ENCODE results near the gene RPL3.

RPL3 gene

GRCh38 chr22:39282645-39283321 is 36.6 kb downstream of the RPL3 start:
- DNase-seq (ENCODE audit: low spot score) = no peak

- no peak for DNase-seq (ENCODE audit: low spot score)
Measured at GRCh38 chr22:39281126-39281525, 38.3 kb downstream of the RPL3 start.

- no peak for DNase-seq (ENCODE audit: low spot score)
Measured at GRCh38 chr22:39280250-39280649, 39.2 kb downstream of the RPL3 start.

GRCh38 chr22:39279170-39279850 is 40.1 kb downstream of the RPL3 start:
- no peak for DNase-seq (ENCODE audit: low spot score)

- DNase-seq (ENCODE audit: low spot score) = peak; percentile 73
Measured at GRCh38 chr22:39278040-39278439, 41.4 kb downstream of the RPL3 start.

- DNase-seq (ENCODE audit: low spot score) = peak; percentile 83
Measured at GRCh38 chr22:39277142-39277607, 42.2 kb downstream of the RPL3 start.

- DNase-seq (ENCODE audit: low spot score) = no peak
Measured at GRCh38 chr22:39276440-39277141, 42.8 kb downstream of the RPL3 start.

- DNase-seq (ENCODE audit: low spot score) = no peak
Measured at GRCh38 chr22:39275814-39276439, 43.5 kb downstream of the RPL3 start.

- no peak for DNase-seq (ENCODE audit: low spot score)
Measured at GRCh38 chr22:39273950-39274887, 45.2 kb downstream of the RPL3 start.

- DNase-seq (ENCODE audit: low spot score) = no peak
Measured at GRCh38 chr22:39270792-39271191, 48.6 kb downstream of the RPL3 start.

- DNase-seq (ENCODE audit: low spot score) = no peak
Measured at GRCh38 chr22:39270280-39270679, 49.1 kb downstream of the RPL3 start.

- no peak for DNase-seq (ENCODE audit: low spot score)
Measured at GRCh38 chr22:39269095-39269790, 50.2 kb downstream of the RPL3 start.

- DNase-seq (ENCODE audit: low spot score) = no peak
Measured at GRCh38 chr22:39268645-39269044, 50.8 kb downstream of the RPL3 start.

GRCh38 chr22:39267974-39268373 is 51.4 kb downstream of the RPL3 start:
- no peak for DNase-seq (ENCODE audit: low spot score)

GRCh38 chr22:39266398-39267030 is 52.9 kb downstream of the RPL3 start:
- no peak for DNase-seq (ENCODE audit: low spot score)

- no peak for DNase-seq (ENCODE audit: low spot score)
Measured at GRCh38 chr22:39265143-39265886, 54.1 kb downstream of the RPL3 start.

GRCh38 chr22:39264349-39265038 is 54.9 kb downstream of the RPL3 start:
- DNase-seq (ENCODE audit: low spot score) = no peak

- no peak for DNase-seq (ENCODE audit: low spot score)
Measured at GRCh38 chr22:39263626-39264348, 55.6 kb downstream of the RPL3 start.
